GM12878 (cell line): ENCODE data around the gene SHROOM2. TPM values are rescaled to one million over a fixed set of nuclear protein-coding genes. Genes with fewer than 3 reads are reported as not detected.

Source experiments
- ATAC-seq: fragments of 200-7000 bp; cut with Tn5 transposase; 3 replicates; pipeline ENCODE4 v1.9.1; 2020; ENCODE audit warnings: mild to moderate bottlenecking, moderate library complexity
- BruUV-seq: library from RNA; stranded (reverse); fragments of 400-500 nt; replicated peaks from 2 replicates; lab custom pipeline; 2021; lab: Mats Ljungman, UMichigan
- CTCF ChIA-PET: fragments of 300-600 bp; sonication (Branson Sonifier 250); formaldehyde crosslinking; extraction: SDS; loops from one replicate; lab custom pipeline; 2021; ENCODE audit warnings: inconsistent platforms; lab: Yijun Ruan, JAX
- POLR2A ChIA-PET: fragments of 350-600 bp; formaldehyde crosslinking; extraction: SDS; loops from one replicate; lab custom pipeline; 2021; ENCODE audit warnings: inconsistent platforms; lab: Charles Lee
- RAD21 ChIA-PET: fragments of 300-600 bp; sonication (Branson Sonifier 250); formaldehyde crosslinking; loops from one replicate; lab custom pipeline; 2023; ENCODE audit warnings: antibody characterized with exemption; ENCODE audit not compliant: unreplicated experiment; lab: Charles Lee
- SMC1A ChIA-PET: fragments of 300-600 bp; sonication (Branson Sonifier 250); formaldehyde crosslinking; loops from one replicate; lab custom pipeline; 2023; ENCODE audit not compliant: unreplicated experiment, uncharacterized antibody; lab: Charles Lee
- DNase-seq: peaks from one replicate; pipeline ENCODE4 v3.0.0-alpha.2; 2011; ENCODE audit warnings: low read depth, low spot score
- FAIRE-seq: peaks from 3 replicates; lab custom pipeline; 2011; peaks lifted over from hg19 to GRCh38; lab: Jason Lieb, UNC
- H2AFZ ChIP-seq: 2 replicates; pipeline ENCODE4 v1.6.0; 2011; ENCODE audit warnings: low read depth, low read length, control low read depth; ENCODE audit not compliant: control insufficient read depth
- H3K27ac ChIP-seq: 2 replicates; pipeline ENCODE4 v1.5.1; 2011; ENCODE audit warnings: control low read depth; ENCODE audit not compliant: control insufficient read depth, insufficient read depth
- H3K27me3 ChIP-seq, 2 experiments: replicated peaks in 1 of 2; 2 replicates each; pipeline versions ENCODE4 v1.6.0 to v1.6.1; 2011; ENCODE audit warnings: low read length in 1 of 2; ENCODE audit not compliant: control insufficient read depth in 2 of 2, insufficient read depth in 2 of 2
- H3K36me3 ChIP-seq, 2 experiments: 2 replicates each; pipeline ENCODE4 v1.5.1; 2011; ENCODE audit warnings: low read length in 1 of 2; ENCODE audit not compliant: control insufficient read depth in 2 of 2, insufficient read depth in 2 of 2
- H3K4me1 ChIP-seq: 2 replicates; pipeline ENCODE4 v1.6.1; 2011; ENCODE audit warnings: mild to moderate bottlenecking, low read length, moderate library complexity, mixed read lengths; ENCODE audit not compliant: control insufficient read depth, insufficient read depth
- H3K4me2 ChIP-seq: 2 replicates; pipeline ENCODE4 v1.6.0; 2011; ENCODE audit warnings: control low read depth; ENCODE audit not compliant: control insufficient read depth, insufficient read depth
- H3K4me3 ChIP-seq: fragments of 200-600 bp; sonication (generic); 2 replicates; pipeline ENCODE4 v1.5.1; 2016
- H3K79me2 ChIP-seq: 2 replicates; pipeline ENCODE4 v1.6.0; 2011; ENCODE audit warnings: low read length; ENCODE audit not compliant: control insufficient read depth, insufficient read depth
- H3K9ac ChIP-seq: 2 replicates; pipeline ENCODE4 v1.8.0; 2011; ENCODE audit warnings: low read length, control low read depth, mixed read lengths; ENCODE audit not compliant: control insufficient read depth, insufficient read depth
- H3K9me3 ChIP-seq: replicated peaks from 3 replicates; pipeline ENCODE4 v1.5.1; 2011; ENCODE audit warnings: mild to moderate bottlenecking, low read length; ENCODE audit not compliant: control insufficient read depth, insufficient read depth
- H4K20me1 ChIP-seq: 2 replicates; pipeline ENCODE4 v1.6.0; 2011; ENCODE audit not compliant: control insufficient read depth, insufficient read depth
- ATF7 ChIP-seq: fragments of 450-650 bp; IDR thresholded peaks from 2 replicates; pipeline ENCODE4 v1.6.1; 2016; ENCODE audit warnings: low read depth, mild to moderate bottlenecking
- BACH1 ChIP-seq: fragments of 450-650 bp; IDR thresholded peaks from 2 replicates; pipeline ENCODE4 v1.6.1; 2017; ENCODE audit warnings: mild to moderate bottlenecking, borderline replicate concordance
- BCL11A ChIP-seq: IDR thresholded peaks from 2 replicates; pipeline ENCODE4 v1.6.1; 2011; ENCODE audit warnings: low read depth, low read length
- ETV6 ChIP-seq, 2 experiments: fragments of 450-650 bp in 1 of 2; IDR thresholded peaks in 1 of 2; conservative IDR thresholded peaks in 1 of 2; 2 replicates each; pipeline ENCODE4 v1.6.1; 2014; ENCODE audit warnings: antibody characterized with exemption in 1 of 2, borderline replicate concordance in 1 of 2, low read depth in 1 of 2, mild to moderate bottlenecking in 1 of 2, moderate library complexity in 1 of 2
- JUND ChIP-seq: IDR thresholded peaks from 2 replicates; pipeline ENCODE4 v1.6.1; 2012; ENCODE audit warnings: low read depth, mild to moderate bottlenecking, low read length, improper control_type of control experiment, moderate library complexity
- MTA3 ChIP-seq: IDR thresholded peaks from 2 replicates; pipeline ENCODE4 v1.6.1; 2012; ENCODE audit warnings: low read length, inconsistent platforms, borderline replicate concordance
- NFYB ChIP-seq: IDR thresholded peaks from 2 replicates; pipeline ENCODE4 v1.6.1; 2011; ENCODE audit warnings: low read depth, mild to moderate bottlenecking, low read length, improper control_type of control experiment, moderate library complexity; ENCODE audit not compliant: insufficient read depth
- POU2F2 ChIP-seq: IDR thresholded peaks from 3 replicates; pipeline ENCODE4 v1.6.1; 2011; ENCODE audit warnings: low read depth, mild to moderate bottlenecking, low read length, borderline replicate concordance
- RAD21 ChIP-seq: IDR thresholded peaks from 2 replicates; pipeline ENCODE4 v1.6.1; 2011; ENCODE audit warnings: mild to moderate bottlenecking, low read depth, low read length, moderate library complexity; ENCODE audit not compliant: insufficient read depth
- WRNIP1 ChIP-seq: IDR thresholded peaks from 2 replicates; pipeline ENCODE4 v1.6.1; 2011; ENCODE audit warnings: low read depth, low read length, improper control_type of control experiment, borderline replicate concordance
- ZNF217 ChIP-seq: fragments of 450-650 bp; IDR thresholded peaks from 2 replicates; pipeline ENCODE4 v1.6.1; 2017; ENCODE audit warnings: antibody characterized with exemption, mild to moderate bottlenecking
- WGBS: methylation state at CpG from one replicate; pipeline ENCODE4 v1.1.6; 2016; ENCODE audit warnings: low lambda C conversion rate; ENCODE audit not compliant: insufficient replicate concordance, insufficient coverage; ENCODE audit errors: missing lambda C conversion rate; 5-methylcytosine and 5-hydroxymethylcytosine counted together
- in situ Hi-C: fragments of 300-500 bp; cut with MboI; formaldehyde crosslinking; loops from 9 replicates; pipeline ENCODE4 v1.14.3; 2018; ENCODE audit warnings: mixed read lengths
- intact Hi-C: fragments of 100-400 bp; cut with micrococcal nuclease; formaldehyde crosslinking; loops from one replicate; pipeline ENCODE4 v1.14.2; 2022; ENCODE audit not compliant: unreplicated experiment
- polyA plus RNA-seq, 11 experiments: library from polyadenylated mRNA; depleted of rRNA in 4 of 11; unstranded in 6 of 11; stranded (reverse) in 5 of 11; fragments of >200 nt; fragmentation: Nextera tagmentation in 4 of 11; fragmentation: Illumina TruSeq in 1 of 11; extraction: Ambion mirVana in 4 of 11; extraction: Trizol in 1 of 11; gene quantifications; 1 replicate in 1 of 11; 2 replicates in 10 of 11; pipeline versions ENCODE4 v1.2.1 to v1.2.3, GENCODE V29; 2011 to 2016; ENCODE audit warnings: inconsistent platforms in 2 of 11, missing spikeins in 2 of 11, low read depth in 1 of 11
- total RNA-seq, 4 experiments: library from RNA; depleted of rRNA in 3 of 4; stranded (reverse); fragments of >200 nt in 3 of 4; fragmentation: Illumina TruSeq in 1 of 4; extraction: Trizol in 1 of 4; gene quantifications; 2 replicates each; pipeline versions ENCODE4 v1.2.1 to v1.2.3, GENCODE V29; 2013 to 2021
- TF ChIP-seq, protein P1 (sequence below), 3 experiments: IDR thresholded peaks in 2 of 3; conservative IDR thresholded peaks in 1 of 3; 2 replicates each; pipeline ENCODE4 v1.5.1; 2011; ENCODE audit warnings: low read depth in 3 of 3, low read length in 3 of 3, mild to moderate bottlenecking in 3 of 3, control low read depth in 2 of 3, moderate library complexity in 2 of 3, inconsistent platforms in 1 of 3, mixed read lengths in 1 of 3; ENCODE audit not compliant: control insufficient read depth in 2 of 3, insufficient read depth in 1 of 3; ENCODE audit errors: extremely low read depth in 1 of 3

SHROOM2 gene
- total and polyA plus RNA-seq, 10 of the 15 experiments (the other 5 are each of a cell fraction or from before 2014, with no cell fraction given), result under 0.01 to 0.15 (median 0.09) TPM; not detected in 2

DNA sequence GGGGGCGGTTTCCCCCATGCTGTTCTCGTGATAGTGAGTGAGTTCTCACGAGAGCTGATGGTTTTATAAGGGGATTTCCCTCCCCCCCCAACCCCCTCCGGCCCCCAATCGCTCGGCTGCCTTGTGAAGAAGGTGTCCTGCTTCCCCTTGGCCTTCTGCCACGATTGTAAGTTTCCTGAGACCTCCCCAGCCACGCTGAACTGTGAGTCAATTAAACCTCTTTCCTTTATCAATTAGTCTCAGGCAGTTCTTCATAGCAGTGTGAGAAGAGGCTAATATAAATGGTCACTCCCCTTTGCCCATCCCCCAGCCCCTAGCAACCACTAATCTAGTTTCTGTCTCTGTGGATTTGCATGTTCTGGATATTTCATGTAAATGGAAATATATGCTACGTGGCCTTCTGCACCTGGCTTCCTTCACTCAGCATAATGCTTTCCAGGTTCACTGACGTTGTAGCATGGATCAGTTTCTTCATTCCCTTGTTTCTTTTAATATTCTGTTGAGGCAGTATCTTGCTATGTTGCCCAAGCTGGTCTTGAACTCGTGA, 37.0 kb upstream of the SHROOM2 start (continued):
- TF ChIP-seq, protein P1, sequence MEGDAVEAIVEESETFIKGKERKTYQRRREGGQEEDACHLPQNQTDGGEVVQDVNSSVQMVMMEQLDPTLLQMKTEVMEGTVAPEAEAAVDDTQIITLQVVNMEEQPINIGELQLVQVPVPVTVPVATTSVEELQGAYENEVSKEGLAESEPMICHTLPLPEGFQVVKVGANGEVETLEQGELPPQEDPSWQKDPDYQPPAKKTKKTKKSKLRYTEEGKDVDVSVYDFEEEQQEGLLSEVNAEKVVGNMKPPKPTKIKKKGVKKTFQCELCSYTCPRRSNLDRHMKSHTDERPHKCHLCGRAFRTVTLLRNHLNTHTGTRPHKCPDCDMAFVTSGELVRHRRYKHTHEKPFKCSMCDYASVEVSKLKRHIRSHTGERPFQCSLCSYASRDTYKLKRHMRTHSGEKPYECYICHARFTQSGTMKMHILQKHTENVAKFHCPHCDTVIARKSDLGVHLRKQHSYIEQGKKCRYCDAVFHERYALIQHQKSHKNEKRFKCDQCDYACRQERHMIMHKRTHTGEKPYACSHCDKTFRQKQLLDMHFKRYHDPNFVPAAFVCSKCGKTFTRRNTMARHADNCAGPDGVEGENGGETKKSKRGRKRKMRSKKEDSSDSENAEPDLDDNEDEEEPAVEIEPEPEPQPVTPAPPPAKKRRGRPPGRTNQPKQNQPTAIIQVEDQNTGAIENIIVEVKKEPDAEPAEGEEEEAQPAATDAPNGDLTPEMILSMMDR (IDR thresholded peaks at IDR 0.05 in 2 of 3, conservative IDR thresholded peaks at IDR 0.05 in 1 of 3; ENCODE audit: control insufficient read depth in 2 of 3, extremely low read depth in 1 of 3, insufficient read depth in 1 of 3, low read depth in 3 of 3, low read length in 3 of 3), result no peak
- TF ChIP-seq ZNF217, result no peak

DNA sequence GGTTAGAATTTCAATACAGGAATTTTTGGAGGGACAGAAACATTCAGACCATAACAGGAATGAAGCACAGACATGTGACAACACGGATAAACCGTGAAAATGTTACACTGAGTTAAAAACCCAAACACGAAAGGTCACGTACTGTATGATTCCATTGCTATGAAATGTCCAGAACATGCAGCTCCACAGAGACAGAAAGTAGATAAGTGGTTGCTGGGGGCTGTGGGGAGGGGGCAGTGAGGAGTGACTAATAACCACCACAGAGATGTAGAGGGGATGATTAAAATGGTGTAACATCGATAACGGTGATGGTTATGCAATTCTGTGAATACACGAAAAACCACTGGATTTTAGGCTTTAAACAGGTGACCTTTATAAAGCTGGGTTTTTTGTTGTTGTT, 28.9 kb upstream of the SHROOM2 start:
- SMC1A ChIA-PET, result no interaction called here
- DNase-seq (no peak), FAIRE-seq (no peak), ATAC-seq (no peak)
- Histone ChIP-seq H3K9me3 (no peaks in the 10 kb centered on the region; the same call in 2 of the 3 replicates), H3K4me3 (no peak overlapping the region), H3K27ac (no peak overlapping the region), H3K4me1 (no peaks in the 10 kb centered on the region), H3K4me2 (no peak overlapping the region), H3K27me3 (no peaks in the 10 kb centered on the region), H3K9ac (no peak overlapping the region), H2AFZ (no peak overlapping the region), H4K20me1 (no peaks in the 10 kb centered on the region), H3K36me3 (no peaks in the 10 kb centered on the region), H3K79me2 (no peaks in the 10 kb centered on the region)
- WGBS, result 27% methylated on average over 7 of the region's 7 CpGs
- RAD21 ChIA-PET, result no interaction called here
- POLR2A ChIA-PET, result no interaction called here
- BruUV-seq, result no TSS peak
- CTCF ChIA-PET, result no interaction called here
- TF ChIP-seq ETV6 (conservative IDR thresholded peaks at IDR 0.05 in 1 of 2, IDR thresholded peaks at IDR 0.05 in 1 of 2; ENCODE audit: borderline replicate concordance in 1 of 2, low read depth in 1 of 2) (no peak), RAD21 (no peak), WRNIP1 (no peak), ATF7 (no peak), BCL11A (no peak), POU2F2 (no peak), MTA3 (no peak), JUND (no peak), BACH1 (no peak), NFYB (no peak)
- intact Hi-C loops (no loop called here), in situ Hi-C loops (no loop called here)
